Measurements from ENCODE around the gene CREBL2. TPM values are rescaled to one million over a fixed set of nuclear protein-coding genes. Genes with fewer than 3 reads are reported as not detected.

Gene CREBL2
- total RNA-seq, 2 donors from 2014 or later, result 19.5 to 25.2 TPM

GRCh38 chr12:12686925-12687324 lies 75.2 kb downstream of the CREBL2 start:
- Mint-ChIP-seq H3K27me3 (no peaks in the 10 kb centered on the region), H3K4me1 (peaks cover 15% of the 10 kb centered on the region)
- ATAC-seq (replicated peaks), result no peak

GRCh38 chr12:12689647-12690300 lies 78.1 kb downstream of the CREBL2 start:
- Mint-ChIP-seq H3K4me1 (peaks cover 24% of the 10 kb centered on the region), H3K27me3 (no peaks in the 10 kb centered on the region), H3K4me3 (peak overlapping the region; percentile 32), H3K9me3 (no peaks in the 10 kb centered on the region), H3K27ac (peak overlapping the region; percentile 36), H3K36me3 (ENCODE audit: low read depth) (peaks cover 31% of the 10 kb centered on the region)
- ATAC-seq (replicated peaks), result peak; percentile 76

More at GRCh38 chr12:12686925-12687324, 75.2 kb downstream of the CREBL2 start:
- H3K27ac Mint-ChIP-seq, result no peak overlapping the region
- H3K4me3 Mint-ChIP-seq, result no peak overlapping the region
- no peaks in the 10 kb centered on the region for H3K9me3 Mint-ChIP-seq
- H3K36me3 Mint-ChIP-seq (ENCODE audit: low read depth), result peaks cover 18% of the 10 kb centered on the region

- no peaks in the 10 kb centered on the region for H3K27me3 Mint-ChIP-seq
- H3K4me1 Mint-ChIP-seq, result peaks cover 37% of the 10 kb centered on the region
- H3K9me3 Mint-ChIP-seq, result no peaks in the 10 kb centered on the region
- H3K36me3 Mint-ChIP-seq (ENCODE audit: low read depth), result peaks cover 47% of the 10 kb centered on the region
- H3K27ac Mint-ChIP-seq, result peak overlapping the region; percentile 28
- H3K4me3 Mint-ChIP-seq, result peak overlapping the region; percentile 45
- no peak for ATAC-seq (replicated peaks)
Measured at GRCh38 chr12:12691549-12691948, 79.9 kb downstream of the CREBL2 start.

GRCh38 chr12:12693111-12693671 lies 81.5 kb downstream of the CREBL2 start:
- Mint-ChIP-seq H3K4me3 (peak overlapping the region; percentile 22), H3K4me1 (peaks cover 52% of the 10 kb centered on the region), H3K27me3 (no peaks in the 10 kb centered on the region)

More at GRCh38 chr12:12693111-12693671, 81.5 kb downstream of the CREBL2 start:
- no peaks in the 10 kb centered on the region for H3K9me3 Mint-ChIP-seq
- H3K27ac Mint-ChIP-seq, result no peak overlapping the region
- peaks cover 57% of the 10 kb centered on the region for H3K36me3 Mint-ChIP-seq (ENCODE audit: low read depth)
- ATAC-seq (replicated peaks), result peak; percentile 8

Other genes with a start within 250 kb of the CREBL2 start
- 100 to 1,000 TPM in 1 of 2 donors, 10 to 100 TPM in 1; 68.8 to 125 TPM for gene DUSP16, start 49.0 kb upstream of the CREBL2 start, total RNA-seq
- 10 to 100 TPM; 25.2 to 32.7 TPM for gene GPR19, start 84.3 kb downstream of the CREBL2 start, total RNA-seq
- 10 to 100 TPM; 41.1 to 95.4 TPM for gene CDKN1B, start 105.5 kb downstream of the CREBL2 start, total RNA-seq
- 10 to 100 TPM in 1 of 2 donors, 1 to 10 TPM in 1; 8.7 to 42.2 TPM for gene APOLD1, start 173.8 kb downstream of the CREBL2 start, total RNA-seq
- 10 to 100 TPM; 90.0 to 90.4 TPM for gene DDX47, start 201.5 kb downstream of the CREBL2 start, total RNA-seq

Measured in activated T-helper 17 cell treated with anti-CD3 and anti-CD28 coated beads, Interleukin-2, amount 50 U/mL, for 72 hours (primary cell).